HL-60 (cell line): ENCODE results near the gene FOXI2.

ENCODE experiments used
- CTCF ChIP-seq: IDR thresholded peaks from one replicate; pipeline ENCODE4 v1.5.1; 2011; ENCODE audit warnings: low read length, control low read depth, inconsistent platforms; ENCODE audit not compliant: insufficient read depth
- POLR2AphosphoS5 ChIP-seq: IDR thresholded peaks from 2 replicates; pipeline ENCODE4 v1.6.1; 2012; ENCODE audit warnings: low read depth
- REST ChIP-seq: IDR thresholded peaks from 2 replicates; pipeline ENCODE4 v1.6.1; 2012; ENCODE audit warnings: low read depth; ENCODE audit not compliant: insufficient replicate concordance

GRCh38 chr10:127776816-127777215 lies 39.8 kb downstream of the FOXI2 start:
- no peak for TF ChIP-seq CTCF
- no peak for TF ChIP-seq POLR2AphosphoS5
- no peak for TF ChIP-seq REST
